GM12873 (cell line): ENCODE results near the gene ADI1.

ENCODE experiments used
- CTCF ChIP-seq: IDR thresholded peaks from 2 replicates; pipeline ENCODE4 v1.5.1; 2012; ENCODE audit warnings: low read depth, mild to moderate bottlenecking, moderate library complexity, low read length, control low read depth; ENCODE audit not compliant: insufficient read depth; ENCODE audit errors: missing control alignments

Gene ADI1

DNA sequence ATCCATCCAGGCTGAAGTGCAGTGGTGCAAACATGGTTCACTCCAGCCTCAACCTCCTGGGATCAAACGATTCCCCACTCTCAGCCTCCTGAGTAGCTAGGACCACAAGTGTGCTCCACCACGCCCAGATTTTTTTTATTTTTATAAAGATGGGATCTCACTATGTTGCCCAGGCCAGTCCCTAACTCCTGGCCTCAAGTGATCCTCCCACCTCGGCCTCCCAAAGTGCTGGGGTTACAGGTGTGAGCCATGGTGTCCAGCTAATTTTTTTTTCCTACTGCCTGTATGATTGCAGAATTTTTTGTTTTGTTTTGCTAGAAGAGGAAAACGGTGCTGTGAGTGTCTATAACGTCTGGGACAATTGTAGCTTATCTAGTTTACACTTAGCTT is 38.3 kb downstream of the ADI1 start:
- TF ChIP-seq CTCF, result no peak

DNA sequence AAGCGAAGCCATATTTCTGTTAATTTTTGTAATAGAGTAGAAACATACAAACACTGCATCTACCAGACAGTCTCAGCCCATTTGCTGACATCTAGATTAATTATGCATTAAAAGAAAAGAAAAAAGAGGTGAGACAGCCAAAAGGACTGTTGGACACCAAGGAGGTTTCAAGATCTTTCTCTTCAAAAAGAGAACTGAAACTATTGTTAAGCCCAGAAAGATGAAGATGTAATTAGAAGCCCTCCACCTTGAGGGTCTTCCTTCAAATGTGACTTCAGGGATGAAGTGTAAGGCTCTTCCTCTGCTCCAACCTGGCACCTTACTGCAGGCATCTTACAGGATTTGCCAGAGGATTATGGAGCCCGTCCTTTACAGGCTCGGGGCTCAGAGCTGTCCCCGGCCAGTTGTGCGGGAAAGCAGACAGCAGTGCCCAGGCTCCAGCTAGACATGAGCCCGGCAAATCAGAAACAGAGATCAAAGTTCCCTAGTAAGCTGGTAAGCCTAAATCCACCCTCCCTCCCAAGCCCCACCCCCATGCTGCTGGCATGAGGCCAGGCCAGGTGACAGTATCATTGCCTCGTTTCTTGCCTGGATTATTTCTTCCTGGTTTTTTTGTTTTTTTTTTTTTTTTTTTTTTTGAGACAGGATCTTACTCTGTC is 38.9 kb downstream of the ADI1 start:
- TF ChIP-seq CTCF, result no peak

DNA sequence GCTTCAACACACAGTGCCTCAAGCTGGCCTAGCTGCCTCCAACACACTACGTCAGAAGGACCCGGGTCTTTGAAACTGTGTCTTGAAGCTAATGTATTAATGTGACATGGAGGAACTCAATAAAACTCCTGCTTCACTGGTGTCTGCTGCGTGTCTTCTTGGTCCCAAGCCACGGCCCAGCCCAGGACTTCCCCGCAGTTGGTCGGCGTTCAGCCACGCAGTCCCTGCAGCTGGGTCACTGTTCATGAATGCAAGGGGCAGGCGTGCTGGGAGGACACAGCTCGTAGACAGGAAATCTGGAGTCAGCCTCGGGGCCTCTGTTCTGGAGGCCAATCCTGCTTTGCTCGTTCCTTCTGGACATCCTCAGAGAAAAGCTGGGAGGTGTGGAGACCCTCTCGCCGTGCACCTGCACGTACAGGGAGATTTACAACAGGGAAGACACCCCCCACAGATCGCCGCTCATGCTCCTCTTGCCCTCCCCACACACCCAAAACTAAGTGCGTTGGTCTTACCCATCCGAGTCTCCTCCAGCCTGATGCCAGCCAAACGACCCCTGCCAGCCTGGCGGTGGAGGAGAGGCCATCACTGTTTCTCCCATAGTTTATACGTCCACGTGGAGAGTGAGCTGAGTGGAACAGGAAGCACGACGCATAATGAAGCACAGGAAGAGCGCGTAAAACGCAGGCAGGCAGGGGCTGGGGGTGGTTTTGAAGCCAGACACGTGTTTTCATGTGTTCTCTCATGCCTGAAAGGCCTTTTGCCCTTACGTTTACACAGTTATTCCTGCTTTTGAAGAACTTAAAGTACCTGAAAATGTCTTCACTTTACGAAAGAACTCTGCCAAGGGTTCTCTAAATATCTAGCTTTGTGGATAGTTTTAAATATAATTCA is 39.7 kb downstream of the ADI1 start:
- TF ChIP-seq CTCF, result no peak

- no peak for TF ChIP-seq CTCF
Observed at GRCh38 chr2:3478846-3479385, 40.4 kb downstream of the ADI1 start.

- TF ChIP-seq CTCF, result no peak
Observed at GRCh38 chr2:3476985-3477327, 42.4 kb downstream of the ADI1 start.

GRCh38 chr2:3476321-3476984 is 42.9 kb downstream of the ADI1 start:
- no peak for TF ChIP-seq CTCF

- no peak for TF ChIP-seq CTCF
Observed at GRCh38 chr2:3475771-3476170, 43.6 kb downstream of the ADI1 start.
